Activated B cell treated with CpG ODN at 0.5 μM for 24 hours (primary cell): ENCODE measurements around the gene OTUD5. TPM values are rescaled to one million over a fixed set of nuclear protein-coding genes. Genes with fewer than 3 reads are reported as not detected.

ENCODE experiments used
- ATAC-seq: fragments of 200-7000 bp; cut with Tn5 transposase; one replicate; pipeline ENCODE4 v1.10.0; 2021; ENCODE audit warnings: low read depth, mild to moderate bottlenecking, moderate library complexity
- CTCF ChIA-PET: fragments of 350-600 bp; sonication (Branson Sonifier 250); formaldehyde crosslinking; loops from one replicate; lab custom pipeline; 2021; ENCODE audit warnings: antibody characterized with exemption; lab: Charles Lee
- POLR2A ChIA-PET: fragments of 350-600 bp; sonication (Branson Sonifier 250); formaldehyde crosslinking; loops from one replicate; lab custom pipeline; 2021; ENCODE audit warnings: antibody characterized with exemption; lab: Charles Lee
- DNase-seq: peaks from one replicate; pipeline ENCODE4 v3.0.0; 2022
- H3K27ac Mint-ChIP-seq: one replicate; pipeline ENCODE4 v1.8.0; 2020; ENCODE audit warnings: mixed read lengths
- H3K27me3 Mint-ChIP-seq: one replicate; pipeline ENCODE4 v1.8.0; 2021; ENCODE audit warnings: mixed read lengths
- H3K36me3 Mint-ChIP-seq: one replicate; pipeline ENCODE4 v1.8.0; 2021; ENCODE audit warnings: low read depth, mixed read lengths
- H3K4me1 Mint-ChIP-seq: one replicate; pipeline ENCODE4 v1.8.0; 2021; ENCODE audit warnings: mixed read lengths
- H3K4me3 Mint-ChIP-seq: one replicate; pipeline ENCODE4 v1.8.0; 2020; ENCODE audit warnings: mild to moderate bottlenecking, mixed read lengths
- H3K9me3 Mint-ChIP-seq: one replicate; pipeline ENCODE4 v1.8.0; 2020; ENCODE audit warnings: mixed read lengths
- CTCF ChIP-seq: fragments of 200-600 bp; IDR thresholded peaks from one replicate; pipeline ENCODE4 v1.8.0; 2022; ENCODE audit warnings: antibody characterized with exemption, mild to moderate bottlenecking
- intact Hi-C: fragments of 100-400 bp; cut with micrococcal nuclease; formaldehyde crosslinking; loops from one replicate; pipeline ENCODE4 v1.15.1; 2024
- total RNA-seq: library from RNA; stranded (reverse); gene quantifications from 2 replicates; pipeline ENCODE4 v1.2.3, GENCODE V29; 2022

Gene OTUD5
- total RNA-seq, 1 donor from 2014 or later: 78.1 TPM

GRCh38 chrX:48894891-48895290, 62.5 kb downstream of the OTUD5 start:
- H3K4me1 Mint-ChIP-seq: peaks cover 41% of the 10 kb centered on the region
- TF ChIP-seq CTCF: no peak
- no peak for DNase-seq
- ChIA-PET POLR2A (interaction anchor here (0.7 kb wide), 1 partner anchor 44 kb away, joined by 3 read pairs; no protein-coding TSS in a partner anchor), CTCF (no interaction called here)
- peaks cover 28% of the 10 kb centered on the region for H3K36me3 Mint-ChIP-seq
- intact Hi-C loops: loop anchor here (5.0 kb wide), 2 partner anchors 207 to 248 kb away; no protein-coding TSS in a partner anchor
- H3K27me3 Mint-ChIP-seq: no peaks in the 10 kb centered on the region
- ATAC-seq: no peak
- no peak overlapping the region for H3K4me3 Mint-ChIP-seq
- H3K9me3 Mint-ChIP-seq: no peaks in the 10 kb centered on the region
- no peak overlapping the region for H3K27ac Mint-ChIP-seq

- POLR2A ChIA-PET: interaction anchor here (1.1 to 2.0 kb wide), 3 partner anchors 13 to 156 kb away, joined by 3 to 5 read pairs (median 4); partner anchors contain the start of gene SLC35A2
- Mint-ChIP-seq H3K36me3 (peaks cover 26% of the 10 kb centered on the region), H3K4me3 (no peak overlapping the region), H3K4me1 (peaks cover 38% of the 10 kb centered on the region), H3K27ac (no peak overlapping the region), H3K9me3 (no peaks in the 10 kb centered on the region), H3K27me3 (no peaks in the 10 kb centered on the region)
- DNase-seq: no peak
- CTCF ChIA-PET: interaction anchor here (0.8 to 3.0 kb wide), 3 partner anchors 22 to 53 kb away, joined by 3 to 17 read pairs (median 3); no protein-coding TSS in a partner anchor
- ATAC-seq: no peak
- no peak for TF ChIP-seq CTCF
- intact Hi-C loops: loop anchor here (5.0 kb wide), 2 partner anchors 209 to 246 kb away; no protein-coding TSS in a partner anchor
These were observed 63.7 kb downstream of the OTUD5 start for GRCh38 chrX:48893556-48894348.

- ChIA-PET POLR2A (interaction anchor here (1.1 to 2.6 kb wide), 4 partner anchors 14 to 156 kb away, joined by 3 to 51 read pairs (median 4); partner anchors contain the start of gene SLC35A2), CTCF (interaction anchor here (0.8 to 3.0 kb wide), 3 partner anchors 23 to 54 kb away, joined by 3 to 17 read pairs (median 3); no protein-coding TSS in a partner anchor)
- ATAC-seq (no peak), DNase-seq (no peak)
- peaks cover 23% of the 10 kb centered on the region for H3K36me3 Mint-ChIP-seq
- H3K27me3 Mint-ChIP-seq: no peaks in the 10 kb centered on the region
- intact Hi-C loops: loop anchor here (5.0 kb wide), 2 partner anchors 209 to 246 kb away; no protein-coding TSS in a partner anchor
- H3K27ac Mint-ChIP-seq: no peak overlapping the region
- peak overlapping the region; percentile 4 for H3K4me3 Mint-ChIP-seq
- TF ChIP-seq CTCF: no peak
- H3K4me1 Mint-ChIP-seq: peaks cover 32% of the 10 kb centered on the region
- no peaks in the 10 kb centered on the region for H3K9me3 Mint-ChIP-seq
These were observed 64.5 kb downstream of the OTUD5 start for GRCh38 chrX:48892896-48893295.

- H3K4me3 Mint-ChIP-seq: peak overlapping the region; percentile 82
- no peak for TF ChIP-seq CTCF
These were observed 65.8 kb downstream of the OTUD5 start for GRCh38 chrX:48891402-48892288.

More at GRCh38 chrX:48891402-48892288, 65.8 kb downstream of the OTUD5 start:
- no peaks in the 10 kb centered on the region for H3K27me3 Mint-ChIP-seq
- peaks cover 23% of the 10 kb centered on the region for H3K4me1 Mint-ChIP-seq
- POLR2A ChIA-PET: interaction anchor here (0.6 to 2.6 kb wide), 17 partner anchors 20 to 366 kb away, joined by 3 to 51 read pairs (median 4); partner anchors contain the start of genes HDAC6, OTUD5, SLC35A2 and TBC1D25
- H3K36me3 Mint-ChIP-seq: peaks cover 14% of the 10 kb centered on the region
- CTCF ChIA-PET: interaction anchor here (1.0 to 3.0 kb wide), 9 partner anchors 21 to 243 kb away, joined by 3 to 17 read pairs (median 4); no protein-coding TSS in a partner anchor
- no peaks in the 10 kb centered on the region for H3K9me3 Mint-ChIP-seq
- peak; percentile 88 for ATAC-seq
- DNase-seq: peak; percentile 67
- H3K27ac Mint-ChIP-seq: peak overlapping the region; percentile 65
- intact Hi-C loops: loop anchor here (1.0 to 5.0 kb wide), 6 partner anchors 25 to 244 kb away; no protein-coding TSS in a partner anchor
